Measurements from ENCODE around the gene TSPAN33.

TSPAN33 gene

DNA sequence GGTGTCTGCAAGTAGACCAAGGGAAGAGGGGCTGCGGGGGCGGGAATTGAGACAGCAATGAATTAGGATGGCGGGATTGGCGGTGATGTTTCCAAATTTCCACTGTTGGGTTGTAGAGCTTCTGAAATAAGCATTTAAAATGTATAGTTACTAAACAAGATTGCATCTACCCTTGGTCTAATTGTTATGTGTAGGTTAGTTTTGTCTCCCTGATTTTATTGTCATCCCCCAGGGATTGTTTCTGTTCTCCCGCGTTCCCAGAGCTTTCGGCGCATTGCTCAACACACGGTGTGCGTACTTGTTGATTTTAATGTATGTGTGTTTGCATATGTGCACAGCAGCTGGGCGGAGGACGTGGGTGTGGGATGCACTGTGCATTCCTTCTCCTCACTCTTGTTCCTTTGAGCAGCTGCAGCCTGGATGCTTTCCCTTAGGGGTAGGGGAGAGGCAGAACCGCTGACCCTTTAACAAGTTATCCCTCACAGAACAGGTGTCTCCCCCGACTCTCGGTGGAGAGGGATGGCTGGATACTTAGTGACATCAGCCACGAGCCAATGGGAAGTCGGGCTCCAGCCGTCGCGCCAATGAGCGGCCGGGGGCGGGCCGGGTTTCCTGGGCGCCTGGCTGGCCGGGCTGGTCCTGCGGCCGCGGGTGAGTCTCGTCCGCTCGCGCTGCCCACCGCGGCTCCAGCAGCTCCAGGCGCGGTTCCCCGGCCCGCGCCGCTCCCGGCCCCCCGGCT lies at the start of gene TSPAN33:
Gene TSPAN33, plus strand, starts transcription at position 613 of the 739 bp plus-strand sequence. CDS start 274 bp downstream, outside the sequence.
- TF ChIP-seq, protein P1, sequence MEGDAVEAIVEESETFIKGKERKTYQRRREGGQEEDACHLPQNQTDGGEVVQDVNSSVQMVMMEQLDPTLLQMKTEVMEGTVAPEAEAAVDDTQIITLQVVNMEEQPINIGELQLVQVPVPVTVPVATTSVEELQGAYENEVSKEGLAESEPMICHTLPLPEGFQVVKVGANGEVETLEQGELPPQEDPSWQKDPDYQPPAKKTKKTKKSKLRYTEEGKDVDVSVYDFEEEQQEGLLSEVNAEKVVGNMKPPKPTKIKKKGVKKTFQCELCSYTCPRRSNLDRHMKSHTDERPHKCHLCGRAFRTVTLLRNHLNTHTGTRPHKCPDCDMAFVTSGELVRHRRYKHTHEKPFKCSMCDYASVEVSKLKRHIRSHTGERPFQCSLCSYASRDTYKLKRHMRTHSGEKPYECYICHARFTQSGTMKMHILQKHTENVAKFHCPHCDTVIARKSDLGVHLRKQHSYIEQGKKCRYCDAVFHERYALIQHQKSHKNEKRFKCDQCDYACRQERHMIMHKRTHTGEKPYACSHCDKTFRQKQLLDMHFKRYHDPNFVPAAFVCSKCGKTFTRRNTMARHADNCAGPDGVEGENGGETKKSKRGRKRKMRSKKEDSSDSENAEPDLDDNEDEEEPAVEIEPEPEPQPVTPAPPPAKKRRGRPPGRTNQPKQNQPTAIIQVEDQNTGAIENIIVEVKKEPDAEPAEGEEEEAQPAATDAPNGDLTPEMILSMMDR (IDR thresholded peaks at IDR 0.05; ENCODE audit: low read depth, low read length, missing control alignments): no peak
- H3K4me3 ChIP-seq (ENCODE audit: low read depth, low read length): peak within 1 kb of the TSS; percentile 80
- no peak for DNase-seq (ENCODE audit: low read depth)

- TF ChIP-seq, protein P1 (IDR thresholded peaks at IDR 0.05; ENCODE audit: low read depth, low read length, missing control alignments): no peak
- no peak overlapping the region for H3K4me3 ChIP-seq (ENCODE audit: low read depth, low read length)
- DNase-seq (ENCODE audit: low read depth): peak; percentile 91
These were observed 49.2 kb upstream of the TSPAN33 start for GRCh38 chr7:129095258-129095657.

DNA sequence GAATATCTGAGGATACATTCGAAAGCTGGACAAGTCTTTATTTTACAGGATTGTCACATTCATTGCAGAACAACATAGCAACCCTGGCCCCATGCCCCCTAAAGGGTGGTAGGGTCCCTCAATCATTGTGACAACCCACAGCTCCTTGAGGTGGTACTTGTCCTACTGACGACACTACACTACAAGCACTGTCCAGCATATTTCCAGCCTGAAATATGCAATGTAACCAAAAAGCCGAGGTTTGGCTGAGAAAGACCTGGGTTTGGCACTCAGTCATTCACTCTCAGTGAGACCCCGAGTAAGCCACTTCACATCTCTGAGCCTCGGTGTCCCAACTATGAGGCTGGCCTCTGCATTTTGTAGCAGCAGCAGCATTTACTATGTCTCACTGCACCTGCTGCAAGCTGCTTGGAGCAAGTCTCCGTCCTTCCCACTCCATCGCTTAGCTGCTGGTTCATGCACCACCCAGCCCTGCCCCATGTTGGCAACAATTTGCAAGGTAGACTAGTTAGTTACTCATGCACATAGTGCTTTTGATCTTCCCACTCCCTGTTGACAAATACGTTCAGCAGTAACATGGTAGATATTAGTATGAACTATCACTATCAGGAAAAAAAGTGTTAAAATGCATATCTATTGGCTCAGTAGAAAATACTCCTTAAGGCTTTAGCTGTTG lies 46.0 kb upstream of the TSPAN33 start:
- TF ChIP-seq, protein P1 (IDR thresholded peaks at IDR 0.05; ENCODE audit: low read depth, low read length, missing control alignments): peak; percentile 3
- peak; percentile 39 for DNase-seq (ENCODE audit: low read depth)

GRCh38 chr7:129100827-129101166 lies 43.7 kb upstream of the TSPAN33 start:
- no peak for DNase-seq (ENCODE audit: low read depth)
- H3K4me3 ChIP-seq (ENCODE audit: low read depth, low read length): no peak overlapping the region
- TF ChIP-seq, protein P1 (IDR thresholded peaks at IDR 0.05; ENCODE audit: low read depth, low read length, missing control alignments): no peak

More for the DNA sequence above, 46.0 kb upstream of the TSPAN33 start:
- no peak overlapping the region for H3K4me3 ChIP-seq (ENCODE audit: low read depth, low read length)

- no peak for DNase-seq (ENCODE audit: low read depth)
- TF ChIP-seq, protein P1 (IDR thresholded peaks at IDR 0.05; ENCODE audit: low read depth, low read length, missing control alignments): no peak
These were observed 42.8 kb upstream of the TSPAN33 start for GRCh38 chr7:129101746-129102145.

GRCh38 chr7:129103561-129104324 lies 40.8 kb upstream of the TSPAN33 start:
- no peak overlapping the region for H3K4me3 ChIP-seq (ENCODE audit: low read depth, low read length)
- DNase-seq (ENCODE audit: low read depth): no peak
- TF ChIP-seq, protein P1 (IDR thresholded peaks at IDR 0.05; ENCODE audit: low read depth, low read length, missing control alignments): no peak

More at GRCh38 chr7:129101746-129102145, 42.8 kb upstream of the TSPAN33 start:
- no peak overlapping the region for H3K4me3 ChIP-seq (ENCODE audit: low read depth, low read length)
